PC-9 (cell line): ENCODE measurements around the gene CDH22. TPM values are rescaled to one million over a fixed set of nuclear protein-coding genes. Genes with fewer than 3 reads are reported as not detected.

ENCODE experiments used
- BruUV-seq: library from RNA; stranded (reverse); fragments of 400-500 nt; replicated peaks from 2 replicates; lab custom pipeline; 2021; lab: Mats Ljungman, UMichigan
- CTCF ChIA-PET: fragments of 300-600 bp; sonication (Branson Sonifier 250); formaldehyde crosslinking; loops from one replicate; lab custom pipeline; 2022; ENCODE audit warnings: antibody characterized with exemption; lab: Charles Lee
- POLR2A ChIA-PET: fragments of 300-600 bp; sonication (Branson Sonifier 250); formaldehyde crosslinking; loops from one replicate; lab custom pipeline; 2022; ENCODE audit warnings: antibody characterized with exemption; ENCODE audit not compliant: unreplicated experiment; lab: Charles Lee
- DNase-seq, 2 experiments: peaks; one replicate each; pipeline versions ENCODE4 v3.0.0 to v3.0.0-alpha.2; 2015 to 2022; ENCODE audit warnings: mixed read lengths in 1 of 2
- H2AFZ ChIP-seq: fragments of 200-600 bp; sonication (generic); 2 replicates; pipeline ENCODE4 v1.8.1; 2017; ENCODE audit warnings: antibody characterized with exemption
- H3F3A ChIP-seq: fragments of 200-600 bp; sonication (generic); 2 replicates; pipeline ENCODE4 v1.8.1; 2017; ENCODE audit warnings: antibody characterized with exemption, mild to moderate bottlenecking, low read depth; ENCODE audit not compliant: insufficient read depth
- H3K27ac ChIP-seq: fragments of 200-600 bp; sonication (generic); 2 replicates; pipeline ENCODE4 v1.6.1; 2016; ENCODE audit warnings: mixed run types
- H3K27me3 ChIP-seq: fragments of 200-600 bp; sonication (generic); 2 replicates; pipeline ENCODE4 v1.6.1; 2016; ENCODE audit warnings: low read depth, mixed run types; ENCODE audit not compliant: insufficient read depth
- H3K36me3 ChIP-seq: fragments of 200-600 bp; sonication (generic); 2 replicates; pipeline ENCODE4 v1.6.1; 2016; ENCODE audit warnings: low read depth, mixed run types
- H3K4me1 ChIP-seq: fragments of 200-600 bp; sonication (generic); replicated peaks from 2 replicates; pipeline ENCODE4 v1.6.1; 2016; ENCODE audit warnings: mixed run types; ENCODE audit not compliant: insufficient read depth
- H3K4me2 ChIP-seq: fragments of 200-600 bp; sonication (generic); 2 replicates; pipeline ENCODE4 v1.6.1; 2017; ENCODE audit warnings: mixed run types
- H3K4me3 ChIP-seq: fragments of 200-600 bp; sonication (generic); 2 replicates; pipeline ENCODE4 v1.6.1; 2016; ENCODE audit warnings: mixed run types
- H3K79me2 ChIP-seq: fragments of 200-600 bp; sonication (generic); 2 replicates; pipeline ENCODE4 v1.6.1; 2017; ENCODE audit warnings: low read depth, mixed run types
- H3K9me2 ChIP-seq: fragments of 200-600 bp; sonication (generic); 2 replicates; pipeline ENCODE4 v1.8.1; 2017; ENCODE audit warnings: mild to moderate bottlenecking; ENCODE audit not compliant: insufficient read depth
- H3K9me3 ChIP-seq: fragments of 200-600 bp; sonication (generic); 2 replicates; pipeline ENCODE4 v1.8.1; 2016; ENCODE audit warnings: low read depth; ENCODE audit not compliant: insufficient read depth
- H4K20me1 ChIP-seq: fragments of 200-600 bp; sonication (generic); 2 replicates; pipeline ENCODE4 v1.8.1; 2017; ENCODE audit not compliant: insufficient read depth
- EZH2 ChIP-seq: fragments of 200-600 bp; sonication (generic); IDR thresholded peaks from 2 replicates; pipeline ENCODE4 v1.8.0; 2017; ENCODE audit warnings: antibody characterized with exemption, low read depth
- intact Hi-C: fragments of 100-400 bp; cut with micrococcal nuclease; formaldehyde crosslinking; loops from one replicate; pipeline ENCODE4 v1.10.0; 2022; ENCODE audit not compliant: unreplicated experiment
- total RNA-seq: library from RNA; stranded (reverse); gene quantifications from 2 replicates; pipeline ENCODE4 v1.2.3, GENCODE V29; 2021
- TF ChIP-seq, protein P1 (sequence below): fragments of 200-600 bp; sonication (generic); conservative IDR thresholded peaks from 2 replicates; pipeline ENCODE4 v1.6.1; 2017; ENCODE audit warnings: mixed run types, antibody characterized with exemption, mild to moderate bottlenecking, moderate library complexity

The CDH22 gene
- total RNA-seq, 1 experiment from 2014 or later = not detected

DNA sequence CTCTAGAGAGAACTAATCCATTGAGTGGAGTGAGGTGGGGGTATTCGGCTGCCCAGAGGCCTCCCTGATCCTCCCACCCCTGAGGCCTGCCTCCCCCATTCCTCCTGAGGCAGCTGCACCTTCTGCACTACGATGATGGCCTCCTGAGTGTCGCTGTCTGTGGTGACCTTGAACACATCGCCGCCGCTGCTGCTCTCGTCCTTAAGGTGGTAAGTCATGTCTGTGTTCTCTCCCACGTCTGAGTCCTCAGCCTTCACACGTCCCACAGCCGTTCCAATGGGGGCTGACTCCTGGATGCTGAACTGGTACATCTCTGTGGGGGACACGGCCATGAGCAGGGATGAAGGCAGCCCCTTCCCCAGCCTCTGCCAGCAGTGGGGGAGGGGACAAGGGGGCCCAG, 95.4 kb downstream of the CDH22 start:
- no peak for DNase-seq
- H3K9me2 ChIP-seq = no peaks in the 10 kb centered on the region
- H3K79me2 ChIP-seq = no peaks in the 10 kb centered on the region
- H3K4me1 ChIP-seq = peaks cover 11% of the 10 kb centered on the region
- POLR2A ChIA-PET = no interaction called here
- no peaks in the 10 kb centered on the region for H3K9me3 ChIP-seq
- H2AFZ ChIP-seq = no peak overlapping the region
- no peak overlapping the region for H3K4me2 ChIP-seq
- H4K20me1 ChIP-seq = no peaks in the 10 kb centered on the region; the same call in 1 of the 2 replicates
- no peak overlapping the region for H3K27ac ChIP-seq
- 0 out of 2 replicates have a peak, but pooled peaks cover 3% of the 10 kb centered on the region for H3F3A ChIP-seq
- CTCF ChIA-PET = no interaction called here
- no peak overlapping the region for H3K4me3 ChIP-seq
- peaks cover 36% of the 10 kb centered on the region for H3K27me3 ChIP-seq
- intact Hi-C loops = no loop called here
- TF ChIP-seq, protein P1, sequence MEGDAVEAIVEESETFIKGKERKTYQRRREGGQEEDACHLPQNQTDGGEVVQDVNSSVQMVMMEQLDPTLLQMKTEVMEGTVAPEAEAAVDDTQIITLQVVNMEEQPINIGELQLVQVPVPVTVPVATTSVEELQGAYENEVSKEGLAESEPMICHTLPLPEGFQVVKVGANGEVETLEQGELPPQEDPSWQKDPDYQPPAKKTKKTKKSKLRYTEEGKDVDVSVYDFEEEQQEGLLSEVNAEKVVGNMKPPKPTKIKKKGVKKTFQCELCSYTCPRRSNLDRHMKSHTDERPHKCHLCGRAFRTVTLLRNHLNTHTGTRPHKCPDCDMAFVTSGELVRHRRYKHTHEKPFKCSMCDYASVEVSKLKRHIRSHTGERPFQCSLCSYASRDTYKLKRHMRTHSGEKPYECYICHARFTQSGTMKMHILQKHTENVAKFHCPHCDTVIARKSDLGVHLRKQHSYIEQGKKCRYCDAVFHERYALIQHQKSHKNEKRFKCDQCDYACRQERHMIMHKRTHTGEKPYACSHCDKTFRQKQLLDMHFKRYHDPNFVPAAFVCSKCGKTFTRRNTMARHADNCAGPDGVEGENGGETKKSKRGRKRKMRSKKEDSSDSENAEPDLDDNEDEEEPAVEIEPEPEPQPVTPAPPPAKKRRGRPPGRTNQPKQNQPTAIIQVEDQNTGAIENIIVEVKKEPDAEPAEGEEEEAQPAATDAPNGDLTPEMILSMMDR = no peak
- TF ChIP-seq EZH2 = no peak
- BruUV-seq = no TSS peak
- no peaks in the 10 kb centered on the region for H3K36me3 ChIP-seq

DNA sequence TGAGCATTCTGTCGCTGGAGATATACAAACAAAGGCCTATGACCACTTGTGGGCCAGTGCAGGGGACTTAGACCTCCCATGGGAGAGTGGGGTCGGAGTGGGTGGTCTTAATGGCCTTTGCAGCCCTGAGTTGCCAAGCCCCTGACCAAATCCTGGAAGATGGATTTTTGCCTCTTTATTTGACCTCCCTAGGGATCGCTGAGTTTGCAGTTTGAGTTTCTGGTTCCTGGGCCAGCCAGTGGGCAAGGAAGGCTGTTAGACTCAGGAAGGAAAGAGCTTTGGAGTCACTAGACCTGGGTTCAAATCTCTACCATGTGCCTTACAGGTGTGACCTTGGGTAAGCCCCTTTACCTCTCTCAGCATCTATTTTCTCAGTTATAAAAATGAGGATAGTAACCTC, 96.0 kb downstream of the CDH22 start:
- no peak for DNase-seq

DNA sequence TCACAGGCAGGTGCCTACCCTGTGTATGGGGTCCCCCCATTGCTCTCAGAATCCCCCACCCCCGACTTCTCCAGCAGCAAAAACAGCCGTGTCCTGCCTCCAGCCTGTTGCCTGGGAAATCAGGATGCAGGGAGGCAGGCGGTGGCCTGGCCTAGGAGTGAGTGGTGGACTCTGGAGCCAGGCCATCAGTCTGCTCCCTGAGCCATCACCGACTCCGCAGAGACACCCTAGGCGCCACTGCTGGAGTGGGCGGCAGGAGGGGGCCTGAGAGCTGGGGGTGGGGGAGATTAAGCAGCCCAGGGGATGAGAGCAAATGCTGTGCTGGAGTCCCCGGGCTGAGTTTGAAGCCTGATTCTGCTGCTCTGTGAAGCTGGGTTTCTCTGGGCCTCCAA, 97.0 kb downstream of the CDH22 start:
- POLR2A ChIA-PET = no interaction called here
- no peaks in the 10 kb centered on the region for H3K9me3 ChIP-seq
- no peaks in the 10 kb centered on the region for H3K36me3 ChIP-seq
- no peak for DNase-seq
- peaks cover 30% of the 10 kb centered on the region for H3K27me3 ChIP-seq
- no peak overlapping the region for H3K4me2 ChIP-seq
- H3K79me2 ChIP-seq = no peaks in the 10 kb centered on the region
- TF ChIP-seq EZH2 = no peak
- TF ChIP-seq, protein P1 = no peak
- no peak overlapping the region for H3K27ac ChIP-seq
- H3K4me1 ChIP-seq = peaks cover 21% of the 10 kb centered on the region
- H3K4me3 ChIP-seq = no peak overlapping the region
- CTCF ChIA-PET = no interaction called here
- no peaks in the 10 kb centered on the region for H3K9me2 ChIP-seq
- no TSS peak for BruUV-seq
- intact Hi-C loops = no loop called here
- H4K20me1 ChIP-seq = no peaks in the 10 kb centered on the region; the same call in 1 of the 2 replicates
- H2AFZ ChIP-seq = no peak overlapping the region
- H3F3A ChIP-seq = 0 out of 2 replicates have a peak, but pooled peaks cover 3% of the 10 kb centered on the region

More for the DNA sequence above, 96.0 kb downstream of the CDH22 start:
- no TSS peak for BruUV-seq
- peaks cover 31% of the 10 kb centered on the region for H3K27me3 ChIP-seq
- no peaks in the 10 kb centered on the region for H3K36me3 ChIP-seq
- CTCF ChIA-PET = no interaction called here
- H3K9me2 ChIP-seq = no peaks in the 10 kb centered on the region
- H3K4me2 ChIP-seq = no peak overlapping the region
- 0 out of 2 replicates have a peak, but pooled peaks cover 3% of the 10 kb centered on the region for H3F3A ChIP-seq
- POLR2A ChIA-PET = no interaction called here
- H3K27ac ChIP-seq = no peak overlapping the region
- intact Hi-C loops = no loop called here
- H3K9me3 ChIP-seq = no peaks in the 10 kb centered on the region
- H2AFZ ChIP-seq = no peak overlapping the region
- H3K4me3 ChIP-seq = no peak overlapping the region
- TF ChIP-seq, protein P1 = no peak
- no peak for TF ChIP-seq EZH2
- no peaks in the 10 kb centered on the region; the same call in 1 of the 2 replicates for H4K20me1 ChIP-seq
- H3K4me1 ChIP-seq = peaks cover 13% of the 10 kb centered on the region
- no peaks in the 10 kb centered on the region for H3K79me2 ChIP-seq
